ENCODE results near the gene PIGL.
A peak's percentile ranks its signal among the peaks of the same experiment; 100 is the strongest.
"Not testable (repeated sequence)": the region's sequence is repeated elsewhere in the genome, so short reads cannot be mapped to it uniquely, and the experiment has no call there.

PIGL gene

GRCh38 chr17:16215965-16216316, 1.1 kb upstream of the PIGL start:
- H3K27ac ChIP-seq (ENCODE audit: low read depth, low read length): peak overlapping the region; percentile 95
- H3K4me1 ChIP-seq (ENCODE audit: control insufficient read depth in 5 of 5, insufficient read depth in 5 of 5, low read length in 5 of 5): peaks cover 4 to 46% (median 42%) of the 10 kb centered on the region in 5 donors

GRCh38 chr17:16216341-16217001, 539 bp upstream of the PIGL start:
- H3K27ac ChIP-seq (ENCODE audit: low read depth, low read length): peak overlapping the region; percentile 95
- peak overlapping the region; percentile 71 to 99 (median 97) for H3K9ac ChIP-seq (ENCODE audit: low read length in 5 of 5)
- not testable (repeated sequence) for H3K27me3 ChIP-seq (ENCODE audit: control insufficient read depth in 5 of 5, insufficient read depth in 4 of 5, low read length in 5 of 5); H3K36me3 ChIP-seq (ENCODE audit: control insufficient read depth in 5 of 5, insufficient read depth in 5 of 5, low read length in 5 of 5); H3K9me3 ChIP-seq (ENCODE audit: control insufficient read depth in 5 of 5, low read length in 5 of 5)
- peaks cover 4 to 46% (median 42%) of the 10 kb centered on the region in 5 donors for H3K4me1 ChIP-seq (ENCODE audit: control insufficient read depth in 5 of 5, insufficient read depth in 5 of 5, low read length in 5 of 5)
- peak overlapping the region; percentile 98 to 100 (median 100) for H3K4me3 ChIP-seq (ENCODE audit: low read depth in 1 of 5, low read length in 5 of 5)

More at GRCh38 chr17:16215965-16216316, 1.1 kb upstream of the PIGL start:
- Histone ChIP-seq H3K9me3 (ENCODE audit: control insufficient read depth in 5 of 5, low read length in 5 of 5) (no peaks in the 10 kb centered on the region), H3K4me3 (ENCODE audit: low read depth in 1 of 5, low read length in 5 of 5) (peak overlapping the region; percentile 80 to 94 (median 90)), H3K27me3 (ENCODE audit: control insufficient read depth in 5 of 5, insufficient read depth in 4 of 5, low read length in 5 of 5) (no peaks in the 10 kb centered on the region), H3K9ac (ENCODE audit: low read length in 5 of 5) (peak overlapping the region; percentile 48 to 99 (median 95)), H3K36me3 (ENCODE audit: control insufficient read depth in 5 of 5, insufficient read depth in 5 of 5, low read length in 5 of 5) (no peaks in the 10 kb centered on the region)

GRCh38 chr17:16222406-16222805, 5.4 kb downstream of the PIGL start:
- H3K4me1 ChIP-seq (ENCODE audit: control insufficient read depth in 5 of 5, insufficient read depth in 5 of 5, low read length in 5 of 5): peaks cover 0 to 14% (median 11%) of the 10 kb centered on the region in 5 donors
- no peaks in the 10 kb centered on the region for H3K36me3 ChIP-seq (ENCODE audit: control insufficient read depth in 5 of 5, insufficient read depth in 5 of 5, low read length in 5 of 5)
- no peaks in the 10 kb centered on the region for H3K9me3 ChIP-seq (ENCODE audit: control insufficient read depth in 5 of 5, low read length in 5 of 5)
- H3K9ac ChIP-seq (ENCODE audit: low read length in 5 of 5): no peak overlapping the region
- no peaks in the 10 kb centered on the region for H3K27me3 ChIP-seq (ENCODE audit: control insufficient read depth in 5 of 5, insufficient read depth in 4 of 5, low read length in 5 of 5)
- no peak overlapping the region for H3K27ac ChIP-seq (ENCODE audit: low read depth, low read length)
- H3K4me3 ChIP-seq (ENCODE audit: low read depth in 1 of 5, low read length in 5 of 5): no peak overlapping the region

- H3K27ac ChIP-seq (ENCODE audit: low read depth, low read length); H3K9ac ChIP-seq (ENCODE audit: low read length in 5 of 5); H3K9me3 ChIP-seq (ENCODE audit: control insufficient read depth in 5 of 5, low read length in 5 of 5); H3K27me3 ChIP-seq (ENCODE audit: control insufficient read depth in 5 of 5, insufficient read depth in 4 of 5, low read length in 5 of 5); H3K4me3 ChIP-seq (ENCODE audit: low read depth in 1 of 5, low read length in 5 of 5); H3K36me3 ChIP-seq (ENCODE audit: control insufficient read depth in 5 of 5, insufficient read depth in 5 of 5, low read length in 5 of 5); H3K4me1 ChIP-seq (ENCODE audit: control insufficient read depth in 5 of 5, insufficient read depth in 5 of 5, low read length in 5 of 5): not testable (repeated sequence)
Observed at GRCh38 chr17:16229912-16230561, 13.0 kb downstream of the PIGL start.

GRCh38 chr17:16232391-16232790, 15.4 kb downstream of the PIGL start:
- Histone ChIP-seq H3K27me3 (ENCODE audit: control insufficient read depth in 5 of 5, insufficient read depth in 4 of 5, low read length in 5 of 5) (no peaks in the 10 kb centered on the region), H3K27ac (ENCODE audit: low read depth, low read length) (no peak overlapping the region), H3K9me3 (ENCODE audit: control insufficient read depth in 5 of 5, low read length in 5 of 5) (no peaks in the 10 kb centered on the region), H3K4me3 (ENCODE audit: low read depth in 1 of 5, low read length in 5 of 5) (no peak overlapping the region), H3K4me1 (ENCODE audit: control insufficient read depth in 5 of 5, insufficient read depth in 5 of 5, low read length in 5 of 5) (peaks cover 0 to 3% (median 0%) of the 10 kb centered on the region in 5 donors), H3K36me3 (ENCODE audit: control insufficient read depth in 5 of 5, insufficient read depth in 5 of 5, low read length in 5 of 5) (peaks cover 0 to 4% (median 0%) of the 10 kb centered on the region in 5 donors), H3K9ac (ENCODE audit: low read length in 5 of 5) (no peak overlapping the region)

GRCh38 chr17:16239931-16240330, 22.9 kb downstream of the PIGL start:
- H3K9me3 ChIP-seq (ENCODE audit: control insufficient read depth in 5 of 5, low read length in 5 of 5): no peaks in the 10 kb centered on the region
- H3K4me1 ChIP-seq (ENCODE audit: control insufficient read depth in 5 of 5, insufficient read depth in 5 of 5, low read length in 5 of 5): no peaks in the 10 kb centered on the region
- H3K4me3 ChIP-seq (ENCODE audit: low read depth in 1 of 5, low read length in 5 of 5): no peak overlapping the region
- no peak overlapping the region for H3K27ac ChIP-seq (ENCODE audit: low read depth, low read length)
- peaks cover 0 to 4% (median 0%) of the 10 kb centered on the region in 5 donors for H3K36me3 ChIP-seq (ENCODE audit: control insufficient read depth in 5 of 5, insufficient read depth in 5 of 5, low read length in 5 of 5)
- H3K9ac ChIP-seq (ENCODE audit: low read length in 5 of 5): no peak overlapping the region
- H3K27me3 ChIP-seq (ENCODE audit: control insufficient read depth in 5 of 5, insufficient read depth in 4 of 5, low read length in 5 of 5): no peaks in the 10 kb centered on the region

- H3K4me3 ChIP-seq (ENCODE audit: low read depth in 1 of 5, low read length in 5 of 5): no peak overlapping the region
- H3K36me3 ChIP-seq (ENCODE audit: control insufficient read depth in 5 of 5, insufficient read depth in 5 of 5, low read length in 5 of 5): no peaks in the 10 kb centered on the region
- no peaks in the 10 kb centered on the region for H3K4me1 ChIP-seq (ENCODE audit: control insufficient read depth in 5 of 5, insufficient read depth in 5 of 5, low read length in 5 of 5)
- no peaks in the 10 kb centered on the region for H3K27me3 ChIP-seq (ENCODE audit: control insufficient read depth in 5 of 5, insufficient read depth in 4 of 5, low read length in 5 of 5)
- no peak overlapping the region for H3K27ac ChIP-seq (ENCODE audit: low read depth, low read length)
- no peaks in the 10 kb centered on the region for H3K9me3 ChIP-seq (ENCODE audit: control insufficient read depth in 5 of 5, low read length in 5 of 5)
- H3K9ac ChIP-seq (ENCODE audit: low read length in 5 of 5): no peak overlapping the region
Observed at GRCh38 chr17:16241906-16242399, 24.9 kb downstream of the PIGL start.

GRCh38 chr17:16243385-16243784, 26.4 kb downstream of the PIGL start:
- Histone ChIP-seq H3K36me3 (ENCODE audit: control insufficient read depth in 5 of 5, insufficient read depth in 5 of 5, low read length in 5 of 5) (no peaks in the 10 kb centered on the region), H3K9ac (ENCODE audit: low read length in 5 of 5) (no peak overlapping the region), H3K27ac (ENCODE audit: low read depth, low read length) (no peak overlapping the region)

GRCh38 chr17:16243801-16244567, 27.0 kb downstream of the PIGL start:
- no peak overlapping the region for H3K4me3 ChIP-seq (ENCODE audit: low read depth in 1 of 5, low read length in 5 of 5)
- H3K4me1 ChIP-seq (ENCODE audit: control insufficient read depth in 5 of 5, insufficient read depth in 5 of 5, low read length in 5 of 5): peaks cover 0 to 5% (median 2%) of the 10 kb centered on the region in 5 donors
- no peaks in the 10 kb centered on the region for H3K27me3 ChIP-seq (ENCODE audit: control insufficient read depth in 5 of 5, insufficient read depth in 4 of 5, low read length in 5 of 5)
- H3K27ac ChIP-seq (ENCODE audit: low read depth, low read length): no peak overlapping the region
- H3K9me3 ChIP-seq (ENCODE audit: control insufficient read depth in 5 of 5, low read length in 5 of 5): no peaks in the 10 kb centered on the region
- no peak overlapping the region for H3K9ac ChIP-seq (ENCODE audit: low read length in 5 of 5)
- no peaks in the 10 kb centered on the region for H3K36me3 ChIP-seq (ENCODE audit: control insufficient read depth in 5 of 5, insufficient read depth in 5 of 5, low read length in 5 of 5)

More at GRCh38 chr17:16243385-16243784, 26.4 kb downstream of the PIGL start:
- Histone ChIP-seq H3K4me3 (ENCODE audit: low read depth in 1 of 5, low read length in 5 of 5) (no peak overlapping the region), H3K9me3 (ENCODE audit: control insufficient read depth in 5 of 5, low read length in 5 of 5) (no peaks in the 10 kb centered on the region), H3K27me3 (ENCODE audit: control insufficient read depth in 5 of 5, insufficient read depth in 4 of 5, low read length in 5 of 5) (no peaks in the 10 kb centered on the region), H3K4me1 (ENCODE audit: control insufficient read depth in 5 of 5, insufficient read depth in 5 of 5, low read length in 5 of 5) (peaks cover 0 to under 1% (median 0%) of the 10 kb centered on the region in 5 donors)

- no peak overlapping the region for H3K4me3 ChIP-seq (ENCODE audit: low read depth in 1 of 5, low read length in 5 of 5)
- no peaks in the 10 kb centered on the region for H3K27me3 ChIP-seq (ENCODE audit: control insufficient read depth in 5 of 5, insufficient read depth in 4 of 5, low read length in 5 of 5)
- no peaks in the 10 kb centered on the region for H3K36me3 ChIP-seq (ENCODE audit: control insufficient read depth in 5 of 5, insufficient read depth in 5 of 5, low read length in 5 of 5)
- H3K9ac ChIP-seq (ENCODE audit: low read length in 5 of 5): no peak overlapping the region
- H3K4me1 ChIP-seq (ENCODE audit: control insufficient read depth in 5 of 5, insufficient read depth in 5 of 5, low read length in 5 of 5): peaks cover 0 to 5% (median 2%) of the 10 kb centered on the region in 5 donors
- no peak overlapping the region for H3K27ac ChIP-seq (ENCODE audit: low read depth, low read length)
- no peaks in the 10 kb centered on the region for H3K9me3 ChIP-seq (ENCODE audit: control insufficient read depth in 5 of 5, low read length in 5 of 5)
Observed at GRCh38 chr17:16247586-16247984, 30.6 kb downstream of the PIGL start.

All from subcutaneous abdominal adipose tissue (tissue), 5 donors.